SIG-M5 (cell line): Measurements from ENCODE around the gene XRCC4.
"Not testable (repeated sequence)": the region's sequence is repeated elsewhere in the genome, so short reads cannot be mapped to it uniquely, and the experiment has no call there.

ENCODE experiments used
- DNase-seq: peaks from one replicate; lab custom pipeline; 2025; lab: John Stamatoyannopoulos, UW

XRCC4 gene

GRCh38 chr5:83184534-83184933, 107.2 kb downstream of the XRCC4 start:
- DNase-seq, result no peak

- no peak for DNase-seq
Observed at GRCh38 chr5:83192947-83193346, 115.6 kb downstream of the XRCC4 start.

GRCh38 chr5:83197326-83197967, 120.1 kb downstream of the XRCC4 start:
- DNase-seq, result no peak

- no peak for DNase-seq
Observed at GRCh38 chr5:83199126-83199525, 121.8 kb downstream of the XRCC4 start.

GRCh38 chr5:83204651-83205050, 127.3 kb downstream of the XRCC4 start:
- no peak for DNase-seq

GRCh38 chr5:83209963-83210362, 132.6 kb downstream of the XRCC4 start:
- DNase-seq, result no peak

- no peak for DNase-seq
Observed at GRCh38 chr5:83219077-83219476, 141.7 kb downstream of the XRCC4 start.

- DNase-seq, result no peak
Observed at GRCh38 chr5:83219495-83219894, 142.1 kb downstream of the XRCC4 start.

- DNase-seq, result no peak
Observed at GRCh38 chr5:83220331-83220730, 143.0 kb downstream of the XRCC4 start.

GRCh38 chr5:83222906-83223305, 145.6 kb downstream of the XRCC4 start:
- no peak for DNase-seq

GRCh38 chr5:83227611-83228010, 150.3 kb downstream of the XRCC4 start:
- no peak for DNase-seq

- DNase-seq, result no peak
Observed at GRCh38 chr5:83230511-83230910, 153.2 kb downstream of the XRCC4 start.

GRCh38 chr5:83244516-83244915, 167.2 kb downstream of the XRCC4 start:
- DNase-seq, result no peak

GRCh38 chr5:83245037-83245436, 167.7 kb downstream of the XRCC4 start:
- DNase-seq, result no peak

- no peak for DNase-seq
Observed at GRCh38 chr5:83246071-83246470, 168.7 kb downstream of the XRCC4 start.

GRCh38 chr5:83249156-83249555, 171.8 kb downstream of the XRCC4 start:
- no peak for DNase-seq

GRCh38 chr5:83251849-83252248, 174.5 kb downstream of the XRCC4 start:
- no peak for DNase-seq

GRCh38 chr5:83253720-83254119, 176.4 kb downstream of the XRCC4 start:
- DNase-seq, result no peak

- DNase-seq, result no peak
Observed at GRCh38 chr5:83255268-83255667, 177.9 kb downstream of the XRCC4 start.

GRCh38 chr5:83256091-83256780, 178.9 kb downstream of the XRCC4 start:
- DNase-seq, result no peak

- not testable (repeated sequence) for DNase-seq
Observed at GRCh38 chr5:83257684-83258083, 180.3 kb downstream of the XRCC4 start.

- DNase-seq, result no peak
Observed at GRCh38 chr5:83265318-83265717, 188.0 kb downstream of the XRCC4 start.

GRCh38 chr5:83270311-83270710, 193.0 kb downstream of the XRCC4 start:
- no peak for DNase-seq

- DNase-seq, result no peak
Observed at GRCh38 chr5:83277154-83277553, 199.8 kb downstream of the XRCC4 start.
